Measurements from ENCODE around the gene CAPN1. TPM values are rescaled to one million over a fixed set of nuclear protein-coding genes. Genes with fewer than 3 reads are reported as not detected.

The CAPN1 gene
- total and polyA plus RNA-seq, 2 of the 13 experiments (the other 11 are each of a cell fraction or from before 2014, with no cell fraction given), result 57.3 to 82.6 TPM

DNA sequence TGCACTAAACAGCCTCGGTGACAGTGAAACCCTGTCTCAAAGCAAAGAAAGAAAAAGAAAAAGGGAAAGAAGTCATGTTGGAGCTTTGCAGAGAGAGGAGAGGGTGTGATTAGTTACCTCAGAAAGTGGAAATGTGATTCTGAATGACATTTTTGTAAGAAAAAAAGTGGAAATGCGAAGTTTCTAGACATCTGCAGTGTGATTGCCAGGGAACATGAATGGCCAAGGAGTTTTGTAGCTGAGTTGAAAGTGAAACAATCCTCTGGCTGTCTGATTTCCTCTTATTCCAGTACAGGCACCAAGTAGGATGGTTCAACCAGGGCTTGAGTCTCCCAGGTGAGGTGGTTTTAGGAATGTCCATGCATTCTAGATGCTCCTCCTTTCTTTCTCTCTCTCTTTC, 29.6 kb upstream of the CAPN1 start (continued):
- TF ChIP-seq, protein P1, sequence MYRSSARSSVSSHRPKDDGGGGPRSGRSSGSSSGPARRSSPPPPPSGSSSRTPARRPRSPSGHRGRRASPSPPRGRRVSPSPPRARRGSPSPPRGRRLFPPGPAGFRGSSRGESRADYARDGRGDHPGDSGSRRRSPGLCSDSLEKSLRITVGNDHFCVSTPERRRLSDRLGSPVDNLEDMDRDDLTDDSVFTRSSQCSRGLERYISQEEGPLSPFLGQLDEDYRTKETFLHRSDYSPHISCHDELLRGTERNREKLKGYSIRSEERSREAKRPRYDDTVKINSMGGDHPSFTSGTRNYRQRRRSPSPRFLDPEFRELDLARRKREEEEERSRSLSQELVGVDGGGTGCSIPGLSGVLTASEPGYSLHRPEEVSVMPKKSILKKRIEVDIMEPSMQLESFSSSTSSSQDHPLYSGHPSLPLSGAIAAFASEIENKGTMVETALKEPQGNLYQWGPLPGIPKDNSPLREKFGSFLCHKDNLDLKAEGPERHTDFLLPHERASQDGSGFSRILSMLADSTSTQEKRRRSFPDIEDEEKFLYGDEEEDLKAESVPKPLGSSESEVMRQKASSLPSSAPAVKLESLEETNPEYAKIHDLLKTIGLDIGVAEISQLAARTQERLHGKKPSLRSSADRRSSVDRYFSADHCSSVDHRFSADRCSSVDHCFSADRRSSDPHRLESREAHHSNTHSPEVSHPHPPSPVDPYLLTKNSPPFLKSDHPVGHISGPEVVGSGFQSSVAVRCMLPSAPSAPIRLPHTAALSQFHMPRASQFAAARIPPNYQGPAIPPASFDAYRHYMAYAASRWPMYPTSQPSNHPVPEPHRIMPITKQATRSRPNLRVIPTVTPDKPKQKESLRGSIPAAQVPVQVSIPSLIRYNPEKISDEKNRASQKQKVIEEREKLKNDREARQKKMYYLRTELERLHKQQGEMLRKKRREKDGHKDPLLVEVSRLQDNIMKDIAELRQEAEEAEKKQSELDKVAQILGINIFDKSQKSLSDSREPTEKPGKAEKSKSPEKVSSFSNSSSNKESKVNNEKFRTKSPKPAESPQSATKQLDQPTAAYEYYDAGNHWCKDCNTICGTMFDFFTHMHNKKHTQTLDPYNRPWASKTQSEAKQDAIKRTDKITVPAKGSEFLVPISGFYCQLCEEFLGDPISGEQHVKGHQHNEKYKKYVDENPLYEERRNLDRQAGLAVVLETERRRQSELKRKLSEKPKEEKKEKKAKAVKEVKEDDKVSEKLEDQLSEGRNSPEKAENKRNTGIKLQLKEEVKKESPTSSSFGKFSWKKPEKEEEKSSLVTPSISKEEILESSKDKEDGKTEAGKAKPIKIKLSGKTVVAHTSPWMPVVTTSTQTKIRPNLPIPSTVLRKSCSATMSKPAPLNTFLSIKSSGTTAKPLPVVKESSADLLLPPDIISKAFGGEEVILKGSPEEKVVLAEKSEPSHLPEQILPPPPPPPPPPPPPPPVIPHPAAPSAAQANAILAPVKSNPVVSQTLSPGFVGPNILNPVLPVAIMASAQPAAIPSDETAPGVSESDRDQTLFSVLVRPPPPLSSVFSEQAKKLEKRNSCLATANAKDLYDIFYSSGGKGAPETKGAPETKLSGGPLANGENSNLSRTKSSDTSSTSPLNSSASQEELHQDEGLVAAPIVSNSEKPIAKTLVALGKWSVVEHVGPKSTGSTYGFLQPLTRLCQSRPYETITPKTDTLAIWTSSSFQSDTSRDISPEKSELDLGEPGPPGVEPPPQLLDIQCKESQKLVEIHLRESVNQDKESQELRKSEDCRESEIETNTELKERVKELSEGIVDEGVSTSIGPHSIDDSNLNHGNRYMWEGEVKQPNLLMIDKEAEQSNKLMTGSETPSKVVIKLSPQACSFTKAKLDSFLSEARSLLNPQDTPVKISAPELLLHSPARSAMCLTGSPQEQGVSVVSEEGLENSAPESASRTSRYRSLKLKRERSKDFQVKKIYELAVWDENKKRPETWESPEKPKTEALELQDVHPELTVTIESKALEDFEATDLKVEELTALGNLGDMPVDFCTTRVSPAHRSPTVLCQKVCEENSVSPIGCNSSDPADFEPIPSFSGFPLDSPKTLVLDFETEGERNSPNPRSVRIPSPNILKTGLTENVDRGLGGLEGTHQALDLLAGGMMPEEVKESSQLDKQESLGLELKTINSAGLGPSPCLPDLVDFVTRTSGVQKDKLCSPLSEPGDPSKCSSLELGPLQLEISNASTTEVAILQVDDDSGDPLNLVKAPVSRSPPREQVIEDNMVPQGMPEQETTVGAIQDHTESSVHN (CRISPR knock-in tag; IDR thresholded peaks at IDR 0.05), result no peak
- no peak for TF ChIP-seq MLLT10 (CRISPR knock-in tag; IDR thresholded peaks at IDR 0.05)
- TF ChIP-seq, protein P2, sequence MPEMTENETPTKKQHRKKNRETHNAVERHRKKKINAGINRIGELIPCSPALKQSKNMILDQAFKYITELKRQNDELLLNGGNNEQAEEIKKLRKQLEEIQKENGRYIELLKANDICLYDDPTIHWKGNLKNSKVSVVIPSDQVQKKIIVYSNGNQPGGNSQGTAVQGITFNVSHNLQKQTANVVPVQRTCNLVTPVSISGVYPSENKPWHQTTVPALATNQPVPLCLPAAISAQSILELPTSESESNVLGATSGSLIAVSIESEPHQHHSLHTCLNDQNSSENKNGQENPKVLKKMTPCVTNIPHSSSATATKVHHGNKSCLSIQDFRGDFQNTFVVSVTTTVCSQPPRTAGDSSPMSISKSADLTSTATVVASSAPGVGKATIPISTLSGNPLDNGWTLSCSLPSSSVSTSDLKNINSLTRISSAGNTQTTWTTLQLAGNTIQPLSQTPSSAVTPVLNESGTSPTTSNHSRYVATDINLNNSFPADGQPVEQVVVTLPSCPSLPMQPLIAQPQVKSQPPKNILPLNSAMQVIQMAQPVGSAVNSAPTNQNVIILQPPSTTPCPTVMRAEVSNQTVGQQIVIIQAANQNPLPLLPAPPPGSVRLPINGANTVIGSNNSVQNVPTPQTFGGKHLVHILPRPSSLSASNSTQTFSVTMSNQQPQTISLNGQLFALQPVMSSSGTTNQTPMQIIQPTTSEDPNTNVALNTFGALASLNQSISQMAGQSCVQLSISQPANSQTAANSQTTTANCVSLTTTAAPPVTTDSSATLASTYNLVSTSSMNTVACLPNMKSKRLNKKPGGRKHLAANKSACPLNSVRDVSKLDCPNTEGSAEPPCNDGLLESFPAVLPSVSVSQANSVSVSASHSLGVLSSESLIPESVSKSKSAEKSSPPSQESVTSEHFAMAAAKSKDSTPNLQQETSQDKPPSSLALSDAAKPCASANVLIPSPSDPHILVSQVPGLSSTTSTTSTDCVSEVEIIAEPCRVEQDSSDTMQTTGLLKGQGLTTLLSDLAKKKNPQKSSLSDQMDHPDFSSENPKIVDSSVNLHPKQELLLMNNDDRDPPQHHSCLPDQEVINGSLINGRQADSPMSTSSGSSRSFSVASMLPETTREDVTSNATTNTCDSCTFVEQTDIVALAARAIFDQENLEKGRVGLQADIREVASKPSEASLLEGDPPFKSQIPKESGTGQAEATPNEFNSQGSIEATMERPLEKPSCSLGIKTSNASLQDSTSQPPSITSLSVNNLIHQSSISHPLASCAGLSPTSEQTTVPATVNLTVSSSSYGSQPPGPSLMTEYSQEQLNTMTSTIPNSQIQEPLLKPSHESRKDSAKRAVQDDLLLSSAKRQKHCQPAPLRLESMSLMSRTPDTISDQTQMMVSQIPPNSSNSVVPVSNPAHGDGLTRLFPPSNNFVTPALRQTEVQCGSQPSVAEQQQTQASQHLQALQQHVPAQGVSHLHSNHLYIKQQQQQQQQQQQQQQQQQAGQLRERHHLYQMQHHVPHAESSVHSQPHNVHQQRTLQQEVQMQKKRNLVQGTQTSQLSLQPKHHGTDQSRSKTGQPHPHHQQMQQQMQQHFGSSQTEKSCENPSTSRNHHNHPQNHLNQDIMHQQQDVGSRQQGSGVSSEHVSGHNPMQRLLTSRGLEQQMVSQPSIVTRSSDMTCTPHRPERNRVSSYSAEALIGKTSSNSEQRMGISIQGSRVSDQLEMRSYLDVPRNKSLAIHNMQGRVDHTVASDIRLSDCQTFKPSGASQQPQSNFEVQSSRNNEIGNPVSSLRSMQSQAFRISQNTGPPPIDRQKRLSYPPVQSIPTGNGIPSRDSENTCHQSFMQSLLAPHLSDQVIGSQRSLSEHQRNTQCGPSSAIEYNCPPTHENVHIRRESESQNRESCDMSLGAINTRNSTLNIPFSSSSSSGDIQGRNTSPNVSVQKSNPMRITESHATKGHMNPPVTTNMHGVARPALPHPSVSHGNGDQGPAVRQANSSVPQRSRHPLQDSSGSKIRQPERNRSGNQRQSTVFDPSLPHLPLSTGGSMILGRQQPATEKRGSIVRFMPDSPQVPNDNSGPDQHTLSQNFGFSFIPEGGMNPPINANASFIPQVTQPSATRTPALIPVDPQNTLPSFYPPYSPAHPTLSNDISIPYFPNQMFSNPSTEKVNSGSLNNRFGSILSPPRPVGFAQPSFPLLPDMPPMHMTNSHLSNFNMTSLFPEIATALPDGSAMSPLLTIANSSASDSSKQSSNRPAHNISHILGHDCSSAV (CRISPR knock-in tag; IDR thresholded peaks at IDR 0.05; ENCODE audit: borderline replicate concordance), result no peak
- TF ChIP-seq HOXA5 (CRISPR knock-in tag; IDR thresholded peaks at IDR 0.05), result no peak
- TF ChIP-seq WIZ (CRISPR knock-in tag; IDR thresholded peaks at IDR 0.05), result no peak
- TF ChIP-seq, protein P3, sequence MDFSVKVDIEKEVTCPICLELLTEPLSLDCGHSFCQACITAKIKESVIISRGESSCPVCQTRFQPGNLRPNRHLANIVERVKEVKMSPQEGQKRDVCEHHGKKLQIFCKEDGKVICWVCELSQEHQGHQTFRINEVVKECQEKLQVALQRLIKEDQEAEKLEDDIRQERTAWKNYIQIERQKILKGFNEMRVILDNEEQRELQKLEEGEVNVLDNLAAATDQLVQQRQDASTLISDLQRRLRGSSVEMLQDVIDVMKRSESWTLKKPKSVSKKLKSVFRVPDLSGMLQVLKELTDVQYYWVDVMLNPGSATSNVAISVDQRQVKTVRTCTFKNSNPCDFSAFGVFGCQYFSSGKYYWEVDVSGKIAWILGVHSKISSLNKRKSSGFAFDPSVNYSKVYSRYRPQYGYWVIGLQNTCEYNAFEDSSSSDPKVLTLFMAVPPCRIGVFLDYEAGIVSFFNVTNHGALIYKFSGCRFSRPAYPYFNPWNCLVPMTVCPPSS (IDR thresholded peaks at IDR 0.05), result no peak
